HG03196 (cell line): ENCODE data around the gene LRP1B.

Source experiments
- ATAC-seq: cut with Tn5 transposase; IDR thresholded peaks from one replicate; pipeline ENCODE4 v1.9.1; 2021; ENCODE audit not compliant: unreplicated experiment

LRP1B gene

GRCh38 chr2:141468761-141469160, 662.1 kb downstream of the LRP1B start:
- no peak for ATAC-seq

GRCh38 chr2:141467331-141467730, 663.5 kb downstream of the LRP1B start:
- no peak for ATAC-seq

GRCh38 chr2:141464995-141465394, 665.8 kb downstream of the LRP1B start:
- no peak for ATAC-seq

DNA sequence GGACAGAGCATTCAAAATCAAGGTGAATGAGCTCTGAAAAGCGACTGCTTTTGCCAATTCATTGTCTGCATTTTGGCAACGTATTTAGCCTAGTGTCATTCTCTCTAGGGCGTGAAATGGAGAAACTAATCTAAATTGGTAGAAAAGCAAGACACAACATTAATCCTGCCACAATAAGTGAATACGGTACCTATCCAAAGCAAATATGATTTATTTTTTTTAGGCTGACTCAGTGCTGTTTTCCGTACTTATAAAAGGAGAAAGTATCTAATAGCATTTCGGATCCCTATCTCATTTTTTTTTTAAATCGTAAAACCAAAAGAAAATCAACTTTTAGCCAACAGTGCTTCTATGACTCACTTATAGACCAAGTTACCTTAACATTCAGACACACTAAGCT, 672.5 kb downstream of the LRP1B start:
- no peak for ATAC-seq

GRCh38 chr2:141455877-141456276, 674.9 kb downstream of the LRP1B start:
- no peak for ATAC-seq

DNA sequence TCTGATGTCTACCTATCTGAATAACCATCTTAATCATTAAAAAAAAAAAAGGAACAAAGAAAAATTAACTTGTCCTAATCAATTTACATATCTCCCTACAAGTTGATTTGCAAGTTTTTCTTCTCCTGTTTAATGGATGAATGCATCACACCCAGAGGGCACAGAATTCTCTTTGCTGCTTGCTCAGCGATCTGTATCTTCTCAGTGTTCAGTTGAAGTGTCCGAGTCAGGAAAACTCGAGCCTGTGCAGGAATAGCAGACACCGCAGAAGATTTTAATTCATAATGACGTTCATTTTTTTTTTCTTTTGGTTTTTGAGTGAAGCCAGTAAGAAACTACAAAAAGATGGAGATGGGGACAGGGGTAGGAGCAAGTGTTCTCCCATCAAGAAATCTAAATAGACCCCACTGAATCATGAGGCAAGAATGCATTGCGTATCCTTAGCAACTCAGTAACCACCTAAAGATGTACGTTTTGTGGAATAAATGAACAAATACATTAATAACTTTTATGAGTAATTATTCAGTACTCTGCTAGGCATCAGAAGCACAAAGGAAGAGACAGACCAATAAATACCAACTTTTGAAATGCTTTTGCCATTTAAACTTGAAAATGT, 675.5 kb downstream of the LRP1B start:
- ATAC-seq = no peak

GRCh38 chr2:141440072-141440635, 690.7 kb downstream of the LRP1B start:
- no peak for ATAC-seq

DNA sequence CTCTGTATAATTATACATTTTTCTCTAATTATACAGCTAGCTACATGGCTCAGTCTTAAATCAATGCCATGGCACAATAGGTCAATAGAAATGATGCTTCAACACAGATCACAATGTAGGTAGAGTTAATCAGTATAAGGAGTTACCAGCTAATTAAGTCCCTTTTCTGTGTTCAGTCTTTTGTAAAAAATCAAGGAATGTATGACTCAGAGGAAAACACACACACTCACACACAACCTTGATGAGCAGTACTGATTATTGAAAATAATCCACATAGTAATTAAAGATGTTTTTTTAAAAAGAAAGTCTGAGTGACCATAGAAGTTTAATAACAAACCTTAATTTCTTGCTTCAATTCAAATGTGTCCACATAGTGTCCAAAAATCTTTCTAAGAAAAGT, 691.3 kb downstream of the LRP1B start:
- ATAC-seq = no peak

DNA sequence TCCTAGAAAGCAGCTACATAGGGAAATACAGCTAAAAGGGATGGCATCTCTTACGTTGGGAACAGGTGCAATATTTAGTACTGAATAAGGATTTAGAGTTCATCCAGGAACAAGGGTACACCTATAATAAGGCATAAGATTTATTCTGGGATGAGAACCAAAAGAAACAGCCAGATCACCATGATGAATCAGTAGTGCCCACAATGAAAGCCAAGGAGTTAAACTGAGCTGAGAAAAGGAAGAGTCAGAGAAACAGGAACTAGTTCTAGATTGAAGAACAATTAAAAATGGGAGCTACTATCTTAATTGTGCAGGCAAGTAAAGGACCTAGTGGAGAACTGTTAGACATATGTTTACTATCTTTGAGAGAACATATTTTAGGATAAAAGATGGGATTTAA, 692.3 kb downstream of the LRP1B start:
- no peak for ATAC-seq

DNA sequence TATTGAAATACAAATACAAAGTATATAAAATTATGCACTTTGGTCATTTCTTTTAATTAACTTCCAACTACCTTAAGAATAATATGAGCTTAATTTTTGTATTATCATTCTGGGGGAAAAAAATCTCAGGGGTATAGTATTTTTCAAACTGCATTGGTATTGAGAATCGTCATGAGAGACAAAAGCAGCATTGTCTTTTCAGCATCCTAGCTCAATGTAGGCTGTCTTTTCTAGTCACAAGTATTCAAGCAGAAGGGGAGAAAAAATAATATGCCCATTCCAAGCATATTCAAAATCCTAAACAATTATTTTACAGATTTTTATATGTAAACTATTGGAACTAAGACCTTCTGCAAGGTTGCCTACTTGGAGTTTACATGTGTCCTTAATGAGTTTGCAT, 693.3 kb downstream of the LRP1B start:
- ATAC-seq = no peak

DNA sequence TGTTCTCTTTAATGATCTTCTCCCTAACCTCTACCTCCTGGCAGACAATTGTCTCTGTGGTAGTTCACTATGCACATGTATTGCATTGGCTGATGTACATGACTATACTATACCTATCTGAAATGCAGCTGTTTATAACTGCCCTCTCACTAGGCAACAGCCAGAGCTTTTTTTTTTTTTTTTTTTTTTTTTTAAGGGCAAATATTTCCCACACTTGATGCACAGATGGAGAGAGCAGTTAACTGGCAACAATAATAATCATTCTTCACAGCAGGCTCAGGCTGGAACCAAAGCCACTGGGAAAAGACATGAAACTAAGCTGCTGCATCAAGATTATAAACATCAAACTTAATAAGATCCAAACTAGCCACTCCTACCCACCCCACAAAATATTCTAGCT, 707.7 kb downstream of the LRP1B start:
- ATAC-seq = no peak

DNA sequence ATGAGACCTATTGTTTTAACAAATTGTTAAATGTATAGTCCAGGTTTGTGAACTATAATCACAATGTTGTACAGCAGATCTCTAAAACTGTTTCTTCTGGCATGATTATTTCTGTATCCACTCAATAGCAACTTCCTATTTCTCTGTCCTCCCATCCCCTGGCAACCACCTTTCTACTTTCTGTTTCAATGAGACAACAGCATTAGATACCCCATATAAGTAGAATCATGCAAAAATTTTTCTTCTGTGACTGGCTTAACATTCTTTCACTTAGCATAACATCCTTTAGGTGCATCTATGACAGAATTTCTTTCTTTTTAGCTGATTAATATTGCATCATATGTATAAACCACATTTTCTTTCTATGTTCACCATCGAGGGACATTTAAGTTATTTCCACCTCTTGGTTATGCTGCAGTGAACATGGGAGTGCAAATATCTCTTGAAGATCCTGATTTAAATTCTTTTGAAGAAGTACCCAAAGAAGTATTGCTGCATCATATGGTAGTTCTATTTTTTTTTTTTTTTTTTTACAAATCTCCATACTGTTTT, 713.5 kb downstream of the LRP1B start:
- no peak for ATAC-seq

DNA sequence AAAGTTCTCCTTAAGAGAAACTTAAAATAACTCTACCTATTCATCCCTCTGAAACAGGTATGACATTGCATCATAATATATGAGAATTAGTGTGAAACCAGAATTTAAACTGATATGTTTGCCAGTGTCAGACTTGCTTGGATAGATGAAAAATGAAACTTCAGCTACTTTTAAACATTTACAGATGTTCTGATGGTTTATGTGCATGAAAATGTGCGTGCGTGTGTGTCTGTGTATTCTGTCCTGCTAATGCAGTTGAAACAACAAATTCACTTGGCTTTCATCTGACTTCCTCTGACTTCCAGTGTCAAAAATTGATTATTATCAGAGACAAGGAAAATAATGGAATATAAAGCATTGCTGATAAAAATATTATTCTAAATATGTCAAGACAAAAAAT, 719.4 kb downstream of the LRP1B start:
- ATAC-seq = no peak

DNA sequence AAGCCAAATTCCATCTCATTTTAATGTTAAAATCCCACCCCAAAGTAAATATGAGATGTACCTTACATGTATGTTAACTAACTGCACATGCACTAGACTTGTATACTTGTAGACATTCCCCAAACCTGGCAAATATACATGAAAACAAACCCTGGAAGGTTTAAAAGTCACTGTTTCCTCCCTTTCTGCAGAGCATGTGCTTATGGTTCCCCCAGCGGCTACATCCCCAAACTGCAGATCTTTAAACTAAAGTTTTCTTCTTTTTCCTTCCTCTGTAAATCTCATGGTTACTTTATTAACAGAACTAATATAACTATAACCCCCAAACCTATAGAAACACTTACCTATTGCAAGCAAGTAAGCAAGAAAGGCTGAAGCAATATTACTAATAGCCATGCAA, 731.5 kb downstream of the LRP1B start:
- ATAC-seq = no peak

DNA sequence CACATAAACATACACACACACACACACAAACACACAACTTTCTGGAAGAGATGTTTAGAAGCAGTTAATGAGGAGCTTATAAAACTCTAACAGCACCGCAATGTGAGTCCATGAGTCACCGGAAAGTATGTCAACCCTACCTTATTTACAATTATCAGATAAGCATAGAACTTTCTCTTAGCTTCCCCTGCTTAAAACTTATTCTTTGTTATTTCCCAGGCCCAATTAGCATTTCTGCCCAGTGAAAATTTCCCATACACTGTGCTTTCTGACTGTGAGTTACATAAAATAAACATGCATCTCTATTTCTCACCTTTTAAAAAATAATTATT, 737.6 kb downstream of the LRP1B start:
- ATAC-seq = no peak

- no peak for ATAC-seq
Observed at GRCh38 chr2:141392517-141393213, 738.2 kb downstream of the LRP1B start.

- ATAC-seq = no peak
Observed at GRCh38 chr2:141386168-141386567, 744.6 kb downstream of the LRP1B start.

DNA sequence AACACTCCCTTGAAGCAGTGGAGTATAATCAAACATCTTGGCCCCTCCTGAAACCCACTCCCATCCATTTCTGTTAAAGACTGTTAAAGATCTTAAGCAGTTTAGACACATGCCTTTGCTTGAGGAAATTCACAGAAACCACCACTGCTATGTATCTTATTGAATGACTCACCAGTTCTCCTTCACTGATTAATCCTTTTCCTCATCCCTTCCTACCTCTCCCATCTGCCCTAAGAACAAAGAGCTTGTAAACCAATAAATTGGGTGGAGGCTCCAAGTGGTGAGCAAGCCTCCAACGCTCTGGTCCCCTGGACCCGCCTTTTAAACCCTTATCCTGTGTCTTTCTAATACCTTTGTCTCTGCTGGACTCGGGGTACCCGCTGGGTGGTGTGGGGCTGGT, 746.1 kb downstream of the LRP1B start:
- no peak for ATAC-seq

- no peak for ATAC-seq
Observed at GRCh38 chr2:141381946-141382345, 748.9 kb downstream of the LRP1B start.

DNA sequence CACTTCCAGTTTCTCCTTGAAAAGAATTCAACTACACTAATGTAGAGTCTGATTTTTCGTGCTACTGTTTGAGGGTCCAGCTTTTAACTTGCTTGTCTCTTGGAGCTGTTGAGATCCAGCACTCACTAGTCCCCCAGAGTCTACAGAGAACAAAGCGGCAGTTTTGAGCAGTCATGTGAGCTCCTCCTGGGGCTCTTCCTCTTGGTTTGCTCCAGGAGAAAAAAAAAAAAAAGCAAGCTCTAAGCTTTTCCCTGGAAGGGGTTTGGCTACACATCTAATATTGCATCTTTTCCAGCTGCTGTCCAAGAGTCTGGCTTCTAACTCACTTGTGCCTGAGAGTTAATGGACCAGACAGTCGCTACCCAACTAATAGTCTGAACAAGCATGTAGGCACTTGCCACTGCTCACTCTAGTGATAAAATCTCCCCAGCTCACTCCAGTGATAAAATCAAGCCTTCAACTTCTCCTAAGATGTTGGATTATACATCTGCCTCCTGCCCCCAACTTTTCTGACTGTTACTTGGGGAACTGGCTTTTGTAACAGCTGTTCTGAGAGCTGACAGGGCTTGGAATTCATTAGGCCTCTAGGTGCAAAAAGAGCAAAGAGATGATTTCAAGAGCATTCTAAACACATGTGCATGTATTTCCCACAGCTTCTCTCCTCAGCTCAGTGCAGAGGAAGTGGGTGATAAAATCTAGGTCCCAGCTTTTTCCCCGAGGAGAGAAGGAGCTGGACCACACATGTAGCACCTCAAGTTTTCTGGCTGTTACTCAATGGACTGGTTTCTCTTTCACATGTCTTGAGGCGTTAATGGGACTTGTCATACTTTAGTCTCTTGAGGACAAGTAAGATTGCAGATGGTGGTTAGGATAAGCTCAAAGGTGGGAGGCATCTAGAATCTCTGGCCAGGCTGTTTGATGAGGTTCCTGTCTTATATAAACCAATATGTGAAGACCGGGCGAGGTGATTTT, 750.5 kb downstream of the LRP1B start:
- no peak for ATAC-seq

DNA sequence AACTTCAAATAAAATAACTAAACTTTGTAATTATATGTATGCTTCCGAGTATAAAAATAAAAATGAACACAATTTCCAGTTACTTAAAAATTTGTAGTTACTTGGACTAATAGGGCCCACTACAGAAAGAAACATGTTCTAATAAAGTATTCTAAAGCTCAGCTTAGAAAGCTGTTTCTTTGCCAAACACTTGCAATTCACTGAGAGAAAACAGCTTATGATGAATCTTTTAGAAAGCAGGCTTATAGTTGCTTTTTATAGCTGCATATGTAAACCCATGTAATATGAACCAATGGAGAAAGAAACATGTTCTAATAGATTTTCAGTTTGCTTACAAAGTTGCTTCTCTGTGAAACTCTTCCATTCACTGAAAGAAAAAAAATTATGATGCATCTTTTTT, 766.0 kb downstream of the LRP1B start:
- no peak for ATAC-seq
